GM21717 (cell line): ENCODE results near the gene NR6A1.

Source experiments
- ATAC-seq: cut with Tn5 transposase; IDR thresholded peaks from one replicate; pipeline ENCODE4 v1.9.1; 2021; ENCODE audit warnings: mild to moderate bottlenecking, moderate library complexity; ENCODE audit not compliant: unreplicated experiment

The NR6A1 gene

DNA sequence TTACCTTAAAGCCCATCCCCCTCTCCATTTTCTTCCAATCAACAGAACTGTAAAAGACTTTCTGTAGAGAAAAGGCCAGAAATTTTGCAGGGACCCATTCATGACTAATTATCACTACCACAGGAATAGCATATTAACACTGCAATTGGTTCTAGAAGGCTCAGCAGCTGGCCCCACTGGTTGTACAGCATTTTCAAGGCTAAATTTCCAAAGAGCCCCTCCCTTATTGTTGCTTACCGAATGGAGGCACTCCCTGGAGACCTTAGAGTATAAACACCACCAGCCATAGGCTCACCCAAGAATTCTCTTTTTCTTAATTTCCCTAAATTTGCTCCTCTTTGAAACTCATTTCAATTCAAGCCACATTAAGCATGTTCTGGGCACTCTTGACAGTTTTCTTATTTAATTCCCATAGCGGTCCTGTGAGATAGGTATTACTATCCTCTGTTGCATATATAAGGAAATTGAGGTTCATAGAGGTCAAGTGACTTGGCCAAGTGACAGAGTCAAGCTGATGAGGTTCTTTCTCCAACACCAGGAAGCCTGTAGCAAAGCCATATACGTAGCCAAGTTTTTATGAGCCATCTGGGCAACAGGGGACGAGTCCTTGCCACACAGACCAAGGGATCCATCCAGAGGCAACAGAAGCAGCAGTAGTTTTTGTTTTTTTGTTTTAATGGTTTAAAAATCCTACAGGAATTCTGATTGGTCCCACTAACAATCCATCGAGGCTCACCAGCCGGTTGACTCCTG, 180.0 kb downstream of the NR6A1 start:
- no peak for ATAC-seq

GRCh38 chr9:124584631-124585030, 186.5 kb downstream of the NR6A1 start:
- ATAC-seq = no peak

GRCh38 chr9:124583134-124583533, 188.0 kb downstream of the NR6A1 start:
- no peak for ATAC-seq

- ATAC-seq = no peak
Observed at GRCh38 chr9:124580186-124580585, 190.9 kb downstream of the NR6A1 start.

- no peak for ATAC-seq
Observed at GRCh38 chr9:124576751-124577150, 194.4 kb downstream of the NR6A1 start.

DNA sequence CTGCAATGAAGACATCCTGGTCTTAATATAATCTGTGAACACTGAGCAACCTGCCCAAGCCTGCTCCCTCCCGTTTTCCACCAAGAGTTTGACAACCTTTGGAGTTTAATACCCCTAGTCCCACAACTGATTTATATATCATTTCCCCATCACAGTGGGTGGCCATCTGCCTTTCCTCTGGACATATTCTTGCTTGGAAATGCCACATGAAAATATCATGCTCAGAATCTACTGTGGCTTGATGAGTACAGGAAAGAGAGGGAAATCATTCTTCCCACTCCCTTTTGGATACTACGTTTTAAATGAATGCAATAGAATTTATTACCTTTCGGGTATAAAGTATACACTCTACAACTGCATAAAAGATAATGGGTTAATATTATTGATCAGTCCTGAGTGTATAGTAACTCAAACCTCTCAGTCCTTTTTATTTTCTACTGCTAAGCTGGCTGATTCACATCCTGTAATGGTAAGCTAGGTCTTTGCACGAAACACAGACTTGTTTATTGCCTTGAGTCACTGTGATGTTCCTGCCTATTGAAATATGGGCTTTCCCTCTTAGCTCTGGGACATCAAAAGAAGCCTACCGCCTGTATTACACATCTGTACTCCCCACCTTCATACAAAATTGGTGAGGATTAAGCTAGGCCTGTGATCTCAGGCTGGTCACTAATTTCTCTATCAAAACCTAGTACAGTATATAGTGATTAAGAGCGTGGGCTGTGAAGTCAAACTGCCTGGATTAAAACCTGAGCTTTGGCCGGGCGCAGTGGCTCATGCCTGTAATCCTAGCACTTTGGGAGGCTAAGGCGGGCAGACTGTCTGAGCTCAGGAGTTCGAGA, 196.4 kb downstream of the NR6A1 start:
- no peak for ATAC-seq

DNA sequence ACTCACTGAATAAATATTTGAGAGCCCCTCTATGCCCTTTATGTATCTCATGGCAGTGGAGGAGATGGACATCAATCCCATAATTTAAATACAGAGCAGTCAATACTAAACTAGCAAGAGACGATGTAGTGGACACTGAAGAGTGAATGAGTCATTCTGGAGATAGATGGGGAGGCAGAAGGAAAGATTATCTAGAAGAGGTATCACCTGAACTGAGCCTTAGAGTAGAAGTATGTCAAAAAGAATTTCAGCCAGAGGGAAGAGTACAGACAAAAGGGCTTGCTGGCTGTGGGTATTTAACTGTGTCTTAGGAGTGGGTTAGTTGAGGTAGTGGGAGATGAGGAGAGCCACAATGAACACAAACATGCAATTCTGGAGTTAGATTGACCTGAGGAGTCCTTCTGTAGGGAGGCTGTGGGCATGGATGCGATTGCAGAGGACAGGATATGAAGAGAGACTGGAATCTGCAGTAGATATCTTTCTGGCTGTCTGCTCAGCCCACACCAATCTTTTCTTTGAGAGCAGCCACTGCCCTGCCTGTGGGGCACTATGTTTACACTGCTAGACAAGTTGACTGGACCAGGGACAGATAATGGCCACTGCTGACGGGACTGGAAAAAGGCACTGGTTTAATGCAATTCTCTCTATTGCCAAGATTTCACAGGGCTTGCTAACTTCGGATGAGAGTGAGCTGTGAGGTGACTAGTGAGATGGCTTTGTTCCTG, 200.0 kb downstream of the NR6A1 start:
- ATAC-seq = no peak

DNA sequence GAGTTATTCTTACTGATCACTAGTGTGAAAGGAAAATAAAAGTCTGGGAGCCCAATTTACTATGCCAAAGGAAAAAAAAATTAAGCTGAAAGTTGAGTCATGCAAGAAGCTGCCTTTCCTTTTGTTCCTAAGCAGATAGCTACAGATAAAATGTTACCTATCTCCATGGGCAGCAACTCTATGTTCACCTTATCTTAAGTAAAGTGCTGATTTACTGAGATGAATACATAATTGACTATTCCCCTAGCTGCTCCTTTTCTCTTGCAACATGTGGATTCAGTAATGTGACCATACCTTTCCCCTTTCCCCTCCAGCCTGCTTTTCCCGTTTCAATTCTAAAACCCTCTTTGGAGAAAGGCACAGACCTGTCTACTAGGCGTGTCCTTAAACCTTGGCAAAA, 201.2 kb downstream of the NR6A1 start:
- no peak for ATAC-seq

DNA sequence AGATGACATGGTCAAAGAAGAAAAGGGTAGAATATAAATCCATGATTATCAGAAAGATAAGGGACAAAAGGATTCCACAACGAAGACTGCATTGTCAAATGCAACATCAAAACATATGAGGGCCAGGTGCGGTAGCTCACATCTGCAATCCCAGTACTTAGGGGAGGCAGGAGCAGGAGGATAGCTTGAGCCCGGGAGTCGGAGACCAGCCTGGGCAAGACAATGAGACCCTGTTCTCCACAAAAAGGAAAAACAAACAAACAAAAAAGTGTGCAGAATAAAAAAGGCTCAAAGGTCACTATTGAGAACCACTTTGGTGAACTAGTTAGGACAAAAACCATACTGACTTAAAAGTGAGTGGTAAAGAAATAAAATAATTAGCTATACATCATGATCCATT, 203.7 kb downstream of the NR6A1 start:
- no peak for ATAC-seq

GRCh38 chr9:124562328-124562727, 208.8 kb downstream of the NR6A1 start:
- ATAC-seq = no peak

GRCh38 chr9:124559871-124560270, 211.2 kb downstream of the NR6A1 start:
- no peak for ATAC-seq

DNA sequence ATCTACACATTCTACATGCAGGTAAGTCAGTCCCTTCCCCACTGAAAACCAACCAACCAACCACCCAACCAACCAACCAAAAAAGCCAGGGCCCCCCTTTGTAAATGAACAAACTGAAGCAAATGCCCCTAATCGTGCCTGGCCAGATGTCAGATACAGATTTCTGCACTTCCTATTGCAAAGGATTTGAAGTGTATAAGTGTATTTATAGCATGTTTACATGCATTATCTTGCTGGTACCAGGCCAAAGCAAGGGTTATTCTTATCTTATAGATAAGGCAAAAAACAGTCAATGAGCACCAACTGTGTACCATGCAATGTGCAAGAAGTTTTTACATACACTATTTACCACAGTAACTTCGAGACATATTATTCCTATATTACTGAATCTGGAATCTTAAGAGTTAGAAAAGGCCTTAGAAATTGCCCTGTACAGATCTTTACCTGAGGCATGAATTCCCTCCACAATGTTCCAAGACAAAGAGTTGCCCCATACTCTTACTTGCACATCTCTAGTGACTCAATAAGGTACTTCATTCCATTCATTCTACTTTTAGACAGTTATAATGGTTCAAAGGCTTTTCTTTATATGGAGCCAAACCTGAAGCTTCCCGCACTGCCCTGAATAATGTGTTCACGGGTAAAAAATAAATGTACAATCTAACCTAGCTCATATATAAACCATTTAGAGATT, 212.2 kb downstream of the NR6A1 start:
- no peak for ATAC-seq

DNA sequence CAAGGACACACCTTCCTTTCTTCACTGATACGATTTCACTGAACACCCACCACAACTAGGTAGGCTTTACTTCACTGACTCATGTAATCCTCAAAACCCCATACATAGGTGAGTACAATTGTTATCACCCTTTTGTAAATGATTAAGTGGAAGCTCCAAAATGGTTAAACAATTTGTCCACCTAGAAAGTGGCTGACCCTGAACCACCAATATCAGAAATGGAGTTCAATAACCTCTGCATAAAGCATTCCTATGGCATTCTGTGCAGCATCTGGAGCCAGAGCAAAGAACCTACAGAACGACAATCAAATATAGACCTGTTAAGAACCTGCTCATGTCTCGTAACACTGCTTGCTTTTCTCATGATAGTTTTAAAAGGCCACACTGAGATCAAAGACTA, 213.2 kb downstream of the NR6A1 start:
- no peak for ATAC-seq

- no peak for ATAC-seq
Observed at GRCh38 chr9:124555043-124555442, 216.1 kb downstream of the NR6A1 start.

- ATAC-seq = no peak
Observed at GRCh38 chr9:124553738-124554137, 217.4 kb downstream of the NR6A1 start.

DNA sequence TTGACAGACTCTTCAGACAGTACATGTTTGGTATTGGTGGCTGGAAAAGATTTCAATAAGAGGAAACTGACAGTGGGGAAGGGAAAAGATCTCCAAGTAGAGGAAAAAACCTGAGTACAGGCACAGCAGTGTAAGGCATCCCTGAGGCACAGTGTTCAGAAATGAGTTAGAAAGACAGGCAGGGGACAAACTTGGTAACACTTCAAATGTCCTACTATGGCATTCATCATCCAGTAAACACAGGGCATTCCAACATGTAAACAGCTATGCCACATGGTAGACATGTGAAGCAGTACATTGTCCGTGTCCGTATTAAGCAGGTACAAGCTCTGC, 218.9 kb downstream of the NR6A1 start:
- ATAC-seq = no peak

DNA sequence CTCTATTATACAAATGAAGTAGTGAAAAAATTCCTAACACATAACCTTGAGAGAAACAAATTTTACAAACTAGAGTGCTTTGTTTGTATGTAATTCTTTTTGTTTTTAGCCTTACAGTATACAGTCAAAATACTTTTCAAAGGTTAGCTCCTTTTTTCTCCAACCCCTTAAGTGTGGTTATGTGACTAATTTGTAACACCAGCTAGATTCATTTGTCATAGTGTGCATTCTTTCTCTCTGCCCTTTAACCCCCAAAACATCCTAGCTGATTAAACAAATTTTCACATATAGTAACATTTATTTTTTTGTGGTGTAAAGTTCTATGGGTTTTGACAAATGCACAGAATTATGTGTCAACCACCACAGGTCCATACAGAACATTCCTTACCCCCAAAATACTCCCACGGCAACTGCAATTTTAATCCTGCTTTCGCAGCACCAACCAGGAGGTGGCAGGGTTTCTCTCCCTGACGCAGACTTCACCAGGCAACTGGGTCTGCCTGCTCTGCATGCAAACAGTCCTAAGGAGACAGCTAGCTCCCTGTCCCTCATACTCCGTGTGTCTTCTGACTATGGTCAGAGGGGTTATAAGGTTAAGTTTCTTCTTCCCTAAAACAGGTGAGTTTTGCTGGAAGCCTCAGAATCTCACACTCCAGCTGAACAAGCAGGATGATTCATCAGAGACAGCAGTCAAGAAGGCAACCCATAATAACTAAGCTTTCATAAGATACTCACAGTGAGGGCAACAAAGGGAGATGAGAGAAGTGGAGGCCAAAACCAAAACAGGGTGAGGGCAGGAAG, 219.4 kb downstream of the NR6A1 start:
- ATAC-seq = no peak

DNA sequence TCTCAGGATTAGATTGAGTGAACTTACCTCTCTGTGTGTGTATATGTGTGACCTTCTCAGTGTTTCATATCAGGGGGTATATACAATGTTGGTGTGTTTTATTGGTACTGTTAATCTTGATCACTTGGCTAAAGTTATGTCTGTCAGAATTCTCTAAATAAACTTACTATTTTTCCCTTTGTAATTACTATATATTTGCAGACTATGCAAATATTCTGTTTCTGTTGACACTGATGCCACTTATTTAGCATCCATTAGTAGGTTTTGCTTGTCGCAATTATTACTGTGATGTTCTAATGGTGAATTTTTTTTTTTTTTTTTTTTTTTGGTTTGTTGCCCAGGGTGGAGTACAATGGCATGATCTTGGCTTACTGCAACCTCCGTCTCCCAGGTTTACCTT, 221.0 kb downstream of the NR6A1 start:
- ATAC-seq = no peak

- ATAC-seq = no peak
Observed at GRCh38 chr9:124549016-124549415, 222.1 kb downstream of the NR6A1 start.

DNA sequence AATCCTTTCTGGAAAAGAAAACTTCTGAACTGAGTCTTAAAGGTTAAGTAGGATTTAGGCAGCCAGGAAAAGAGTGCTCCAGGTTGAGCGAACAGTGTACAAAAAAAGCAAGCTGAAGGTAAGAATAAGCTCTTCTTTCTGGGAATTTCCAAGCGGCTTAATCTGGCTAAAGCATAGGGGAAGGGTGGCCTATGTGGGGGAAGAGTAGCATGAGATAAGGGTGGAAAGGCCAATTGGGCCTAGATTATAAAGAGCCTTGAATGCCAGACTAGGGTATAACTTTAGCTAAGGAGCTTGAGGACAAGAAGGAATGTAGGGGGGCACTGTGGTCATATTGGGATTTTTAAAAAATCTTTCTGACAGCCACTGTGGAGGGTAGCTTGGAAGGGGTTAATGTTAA, 226.6 kb downstream of the NR6A1 start:
- no peak for ATAC-seq
